Gastrocnemius medialis (tissue), 4 donors: Measurements from ENCODE around the gene MKNK1.

ENCODE experiments used
- CTCF ChIP-seq, 5 experiments: fragments of 450-650 bp in 3 of 5; fragments of 200-600 bp in 2 of 5; sonication (generic) in 2 of 5; IDR thresholded peaks in 4 of 5; conservative IDR thresholded peaks in 1 of 5; 1 replicate in 4 of 5; 2 replicates in 1 of 5; pipeline ENCODE4 v1.5.1; 2016 to 2019; ENCODE audit warnings: antibody characterized with exemption in 5 of 5, mild to moderate bottlenecking in 3 of 5, moderate library complexity in 3 of 5
- POLR2A ChIP-seq, 2 donors: fragments of 450-650 bp; IDR thresholded peaks; one replicate each; pipeline ENCODE4 v1.6.1; 2017; ENCODE audit warnings: antibody characterized with exemption in 2 of 2, mild to moderate bottlenecking in 2 of 2, moderate library complexity in 2 of 2

- TF ChIP-seq CTCF (IDR thresholded peaks at IDR 0.05 in 4 of 5, conservative IDR thresholded peaks at IDR 0.05 in 1 of 5) (no peak), POLR2A (IDR thresholded peaks at IDR 0.05) (no peak)
Observed at GRCh38 chr1:46563341-46563740, 40.7 kb downstream of the MKNK1 start.
